Lower leg skin (tissue), 3 donors: ENCODE measurements around the gene KCNC3.

Source experiments
- CTCF ChIP-seq, 3 donors: fragments of 450-650 bp; IDR thresholded peaks; one replicate each; pipeline ENCODE4 v1.5.1; 2016; ENCODE audit warnings: antibody characterized with exemption in 3 of 3, mild to moderate bottlenecking in 3 of 3, moderate library complexity in 2 of 3
- POLR2A ChIP-seq, 2 donors: fragments of 450-650 bp; IDR thresholded peaks; one replicate each; pipeline ENCODE4 v1.6.1; 2016 to 2017; ENCODE audit warnings: antibody characterized with exemption in 2 of 2, mild to moderate bottlenecking in 1 of 2, moderate library complexity in 1 of 2

GRCh38 chr19:50361290-50362029 is 32.3 kb upstream of the KCNC3 start:
- TF ChIP-seq POLR2A (IDR thresholded peaks at IDR 0.05) (no peak), CTCF (IDR thresholded peaks at IDR 0.05) (no peak)
